Effector CD8-positive, alpha-beta T cell (primary cell): ENCODE measurements around the gene LEFTY1.

Experiments used
- DNase-seq: peaks from one replicate; lab custom pipeline; 2025; lab: John Stamatoyannopoulos, UW

The LEFTY1 gene

DNA sequence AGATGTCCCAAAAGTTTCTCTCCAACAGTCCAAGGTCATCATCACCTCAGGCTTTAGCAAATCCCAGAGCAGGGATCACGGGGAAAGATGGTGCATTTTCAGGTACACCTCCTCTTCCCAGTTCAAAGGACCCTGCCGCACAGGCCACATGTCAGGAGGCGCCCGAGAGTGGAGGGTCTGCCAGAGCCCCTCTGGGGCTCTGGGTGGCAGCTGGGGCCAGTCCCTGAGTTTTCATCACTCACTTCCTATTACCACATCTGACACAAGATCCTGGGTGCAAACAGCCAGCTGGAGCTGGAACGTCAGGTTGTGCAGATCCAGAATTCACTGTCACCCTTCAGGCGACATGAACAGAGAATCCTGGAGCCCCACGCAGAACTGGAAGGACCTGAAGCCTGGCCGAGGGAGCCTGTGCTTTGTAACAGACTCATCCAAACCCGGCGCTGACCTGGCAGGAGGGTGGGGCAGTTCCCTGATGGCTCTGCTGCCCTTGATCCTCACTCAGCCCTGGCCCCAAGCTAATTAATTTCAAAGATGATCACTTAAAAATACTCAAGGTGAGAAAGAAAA lies 15.6 kb downstream of the LEFTY1 start:
- no peak for DNase-seq

GRCh38 chr1:225872075-225872430 lies 16.9 kb downstream of the LEFTY1 start:
- DNase-seq: no peak

DNA sequence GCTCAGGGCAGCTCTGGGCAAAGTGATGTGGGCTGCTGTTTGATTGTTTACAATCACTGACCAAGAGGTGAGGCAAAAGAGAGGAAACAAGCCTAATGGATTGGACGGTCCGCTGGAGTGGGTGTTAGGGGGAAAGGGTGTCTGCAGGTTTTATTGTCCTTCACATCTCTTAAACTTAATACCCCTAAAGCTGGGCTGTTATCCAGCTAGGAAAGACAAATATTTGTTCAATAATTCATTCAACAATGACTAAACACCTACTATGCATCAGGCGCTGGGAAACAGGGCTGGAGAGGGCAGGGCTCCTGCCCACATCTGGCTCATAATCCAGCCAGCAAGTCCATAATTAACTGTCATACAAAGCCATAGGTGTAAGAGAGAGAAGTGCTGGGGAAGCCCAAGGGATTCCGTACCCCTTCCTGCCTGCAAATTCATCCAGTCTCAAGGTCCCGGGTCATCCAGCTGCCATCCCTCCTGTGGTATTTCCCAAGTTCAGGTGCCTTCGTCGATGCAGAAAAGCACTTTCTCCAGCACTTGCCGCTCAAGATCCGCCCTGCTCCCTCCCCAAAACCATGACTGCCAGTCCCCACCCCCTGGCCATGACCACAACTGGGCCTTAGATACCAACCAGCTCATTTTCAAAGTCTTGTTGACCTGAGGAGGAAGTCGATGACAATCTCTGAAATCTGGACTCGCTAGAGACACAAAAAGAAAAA lies 17.4 kb downstream of the LEFTY1 start:
- no peak for DNase-seq

DNA sequence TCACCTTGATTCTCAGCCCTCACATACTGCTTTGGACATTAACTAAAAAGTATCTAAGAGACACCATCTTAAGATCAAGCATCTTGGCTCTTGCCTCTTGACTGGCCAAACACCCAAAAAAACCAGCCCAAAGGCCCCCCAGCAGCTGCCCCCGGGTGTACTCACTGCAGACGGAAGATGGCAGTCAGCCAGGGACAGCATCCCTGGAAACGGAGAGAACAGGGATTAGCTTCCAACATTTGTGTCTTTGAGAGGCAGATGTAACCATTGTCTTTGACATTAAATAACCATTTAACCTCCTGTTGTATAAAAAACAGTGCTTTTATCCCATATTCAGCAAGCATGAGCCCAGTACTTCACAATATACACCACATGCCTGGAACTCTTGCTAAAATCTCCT lies 18.0 kb downstream of the LEFTY1 start:
- no peak for DNase-seq

DNA sequence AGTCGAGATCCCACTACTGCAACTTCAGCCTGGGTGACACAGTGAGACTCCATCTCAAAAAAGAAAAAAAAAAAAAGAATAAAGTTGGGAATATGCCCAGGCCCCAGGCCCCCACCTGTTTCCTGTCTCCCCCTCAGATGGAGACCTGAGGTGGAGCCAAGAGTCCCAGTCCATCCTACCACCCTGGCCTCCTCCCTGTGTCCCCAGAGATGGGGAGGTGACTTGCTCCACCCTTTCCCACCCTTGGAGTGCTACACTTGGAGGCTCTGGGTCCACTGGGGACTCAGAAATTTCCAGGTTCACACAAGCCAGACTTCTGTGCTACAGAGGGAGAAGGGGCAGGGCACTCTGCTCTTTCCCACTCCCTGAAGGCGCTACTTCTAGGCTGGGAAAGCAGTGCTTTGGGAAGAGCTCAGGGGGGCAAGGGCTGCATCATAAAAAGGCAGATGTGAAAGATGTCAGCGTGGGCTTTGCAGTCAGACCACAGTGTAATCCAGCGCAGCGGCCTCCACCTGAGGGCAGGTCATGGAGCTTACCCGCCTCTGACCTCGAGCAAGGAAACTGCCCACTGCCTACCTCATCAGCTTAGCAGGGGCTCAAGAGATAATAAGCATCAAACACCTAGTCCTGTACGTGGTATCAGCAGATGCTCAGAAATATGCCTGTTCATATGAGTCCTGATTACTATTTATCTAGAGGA lies 20.2 kb downstream of the LEFTY1 start:
- no peak for DNase-seq

GRCh38 chr1:225866981-225867380 lies 22.0 kb downstream of the LEFTY1 start:
- no peak for DNase-seq

DNA sequence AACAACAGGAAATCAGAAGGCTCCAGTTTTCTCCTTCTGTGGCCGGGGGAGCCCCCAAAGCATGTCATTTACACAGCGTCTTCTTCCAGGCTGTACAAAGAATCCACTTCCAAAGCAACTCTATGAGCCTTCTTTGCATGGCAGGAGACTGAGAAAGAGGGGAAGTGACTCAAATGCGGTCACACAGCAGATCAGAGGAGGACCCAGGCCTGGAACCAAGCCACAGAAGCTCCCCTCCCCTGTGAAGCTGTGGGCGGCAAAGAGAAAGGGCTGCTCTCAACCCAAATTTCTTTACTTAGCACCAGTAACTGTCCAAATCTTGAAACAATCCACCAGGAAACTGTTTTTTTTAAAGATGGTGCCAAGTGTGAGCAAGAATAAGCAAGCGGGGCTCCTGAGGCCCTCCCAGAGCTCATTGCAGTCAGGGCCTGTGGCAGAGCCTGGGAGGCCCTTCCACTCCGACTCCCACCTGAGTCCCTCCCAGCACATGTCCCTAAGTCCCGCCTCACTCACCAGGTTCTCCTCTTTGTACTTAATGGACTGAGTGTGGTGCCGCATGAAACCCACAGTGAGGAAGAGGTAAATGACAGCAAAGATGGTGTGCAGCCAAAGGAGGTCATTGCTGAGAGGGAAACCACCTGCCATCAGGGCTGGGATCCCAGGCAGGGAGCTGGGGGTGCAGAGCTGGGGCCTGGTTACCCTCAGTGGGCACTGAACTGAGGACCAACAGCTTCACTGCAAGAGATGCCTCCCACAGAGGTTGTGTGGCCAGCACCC lies 22.7 kb downstream of the LEFTY1 start:
- DNase-seq: peak; percentile 27

GRCh38 chr1:225865514-225865913 lies 23.4 kb downstream of the LEFTY1 start:
- no peak for DNase-seq

GRCh38 chr1:225863167-225863566 lies 25.8 kb downstream of the LEFTY1 start:
- no peak for DNase-seq

DNA sequence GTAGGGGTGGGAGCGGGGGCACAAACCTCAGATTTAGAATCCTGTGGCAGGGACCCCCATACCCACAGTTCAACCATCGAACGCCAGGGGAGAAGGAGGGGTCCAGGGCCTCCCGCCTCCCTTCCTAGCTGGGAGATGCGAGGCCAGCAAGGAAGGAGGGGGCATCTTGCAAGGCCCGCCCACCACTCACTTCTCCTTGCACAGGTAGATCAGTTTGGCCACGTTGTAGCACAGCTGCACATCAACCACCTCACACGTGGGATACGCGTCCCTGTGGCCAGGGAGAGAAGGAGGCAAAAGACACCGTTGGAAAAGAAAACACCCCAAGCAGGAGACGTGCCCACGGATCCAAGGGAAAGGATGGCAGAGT lies 26.4 kb downstream of the LEFTY1 start:
- DNase-seq: no peak

GRCh38 chr1:225861834-225862580 lies 26.9 kb downstream of the LEFTY1 start:
- DNase-seq: no peak

- DNase-seq: no peak
Observed at GRCh38 chr1:225860876-225861441, 28.0 kb downstream of the LEFTY1 start.

GRCh38 chr1:225860107-225860506 lies 28.8 kb downstream of the LEFTY1 start:
- DNase-seq: no peak

- no peak for DNase-seq
Observed at GRCh38 chr1:225859151-225859550, 29.8 kb downstream of the LEFTY1 start.

- no peak for DNase-seq
Observed at GRCh38 chr1:225857256-225857655, 31.7 kb downstream of the LEFTY1 start.

- DNase-seq: no peak
Observed at GRCh38 chr1:225855503-225856300, 33.2 kb downstream of the LEFTY1 start.

- DNase-seq: no peak
Observed at GRCh38 chr1:225853441-225853840, 35.5 kb downstream of the LEFTY1 start.

DNA sequence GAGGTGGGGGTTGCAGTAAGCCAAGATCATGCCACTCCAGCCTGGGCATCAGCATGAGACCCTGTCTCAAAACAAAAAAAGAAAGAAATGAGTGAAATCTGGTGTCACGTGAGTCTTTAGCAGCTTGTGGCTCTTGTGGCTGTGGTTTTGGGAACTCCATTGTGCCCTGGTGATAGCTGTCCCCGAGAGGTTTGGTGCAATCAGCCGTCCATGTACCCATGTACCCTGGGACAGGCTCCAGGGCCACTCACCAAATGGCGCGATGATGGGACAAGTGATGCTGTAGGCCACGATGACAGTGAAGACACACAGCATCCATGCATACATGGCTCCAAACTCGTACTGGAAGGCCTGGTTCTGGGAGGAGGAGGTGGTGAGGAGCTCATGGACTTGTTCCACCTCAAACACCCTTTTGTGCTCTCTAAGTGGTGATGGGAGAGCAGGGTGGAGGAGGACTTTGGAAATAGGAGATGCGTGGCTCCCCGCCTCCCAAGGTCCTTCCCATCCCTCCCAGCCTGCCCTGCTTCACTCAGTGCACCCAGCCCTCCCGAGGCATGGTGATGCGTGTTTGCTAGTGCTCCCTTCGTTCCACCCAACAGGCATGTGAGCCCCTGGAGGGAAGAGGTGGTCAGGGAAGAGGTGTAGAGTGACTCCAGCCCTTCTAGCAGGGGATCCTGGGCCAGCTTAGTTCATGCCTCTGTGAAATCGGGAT lies 36.4 kb downstream of the LEFTY1 start:
- no peak for DNase-seq

- no peak for DNase-seq
Observed at GRCh38 chr1:225851805-225852204, 37.1 kb downstream of the LEFTY1 start.

- no peak for DNase-seq
Observed at GRCh38 chr1:225850370-225850769, 38.6 kb downstream of the LEFTY1 start.
